HG03097 (cell line): ENCODE results near the gene PHF14.
A peak's percentile ranks its signal among the peaks of the same experiment; 100 is the strongest.

Source experiments
- ATAC-seq: cut with Tn5 transposase; IDR thresholded peaks from one replicate; pipeline ENCODE4 v1.9.1; 2021; ENCODE audit not compliant: unreplicated experiment, low FRiP score

Gene PHF14

DNA sequence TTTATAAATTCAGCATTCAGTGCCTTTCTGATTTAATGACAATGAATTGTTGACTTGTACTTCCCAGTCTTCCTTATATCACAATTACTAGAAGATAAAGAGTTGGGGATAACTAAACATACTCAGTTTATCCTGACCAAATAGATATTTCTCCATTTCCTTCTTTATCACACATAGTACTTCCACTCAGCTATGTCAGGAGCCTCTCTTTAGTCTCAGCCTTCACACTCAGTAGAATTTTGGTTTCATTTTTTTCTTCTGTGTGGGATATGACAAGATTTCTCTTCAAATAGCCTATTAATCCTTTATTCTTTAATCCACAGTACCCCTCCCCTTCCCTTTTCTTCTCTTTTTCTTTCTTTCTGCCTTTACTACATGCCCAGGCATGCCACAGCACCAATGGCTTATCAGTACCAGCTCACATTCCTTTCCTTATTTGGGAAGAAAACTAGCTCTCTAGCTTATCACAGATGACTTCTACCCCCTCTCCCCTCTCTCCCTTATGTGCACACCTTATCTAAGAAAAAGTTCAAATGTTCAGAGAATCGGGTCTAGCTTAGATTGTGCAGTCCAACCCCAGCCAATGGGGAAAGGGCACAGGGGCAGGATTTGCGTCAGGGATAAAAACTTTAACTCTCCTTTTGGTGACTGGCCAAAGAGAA, 109.0 kb downstream of the PHF14 start:
- ATAC-seq = no peak

DNA sequence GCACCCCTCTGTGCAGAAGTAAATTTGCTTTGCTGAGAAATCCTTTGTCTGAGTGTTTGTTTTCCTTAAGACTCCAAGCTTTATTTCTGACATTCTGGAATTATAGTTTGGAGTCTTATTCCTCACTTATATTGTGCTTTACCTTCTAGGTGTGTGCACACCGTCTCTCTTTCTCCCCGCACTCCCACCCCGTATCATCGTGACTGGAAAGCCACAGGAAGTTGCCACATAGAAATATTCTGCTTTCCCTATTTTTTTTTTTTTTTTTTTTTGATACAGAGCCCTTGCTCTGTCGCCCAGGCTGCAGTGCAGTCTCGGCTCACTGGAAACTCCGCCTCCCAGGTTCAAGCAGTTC, 109.5 kb downstream of the PHF14 start:
- ATAC-seq = no peak

DNA sequence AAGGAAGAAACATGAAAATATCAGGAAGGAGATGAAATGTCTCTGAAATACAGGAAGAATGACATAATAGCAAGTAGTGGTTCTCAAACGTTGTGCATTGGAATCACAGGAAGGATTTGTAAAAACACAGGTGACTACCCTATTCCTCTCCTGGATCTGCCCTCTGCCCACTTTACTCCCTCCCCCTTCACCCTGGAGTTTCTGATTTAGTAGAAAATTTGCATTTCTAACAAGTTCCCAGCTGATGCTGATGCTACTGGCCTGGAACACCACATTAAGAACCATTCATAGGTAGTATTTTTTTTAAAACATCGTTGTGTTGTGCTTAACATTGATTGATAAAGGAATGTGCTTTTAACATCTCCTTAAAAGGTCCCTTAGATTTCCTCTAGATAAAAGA, 130.9 kb downstream of the PHF14 start:
- ATAC-seq = no peak

DNA sequence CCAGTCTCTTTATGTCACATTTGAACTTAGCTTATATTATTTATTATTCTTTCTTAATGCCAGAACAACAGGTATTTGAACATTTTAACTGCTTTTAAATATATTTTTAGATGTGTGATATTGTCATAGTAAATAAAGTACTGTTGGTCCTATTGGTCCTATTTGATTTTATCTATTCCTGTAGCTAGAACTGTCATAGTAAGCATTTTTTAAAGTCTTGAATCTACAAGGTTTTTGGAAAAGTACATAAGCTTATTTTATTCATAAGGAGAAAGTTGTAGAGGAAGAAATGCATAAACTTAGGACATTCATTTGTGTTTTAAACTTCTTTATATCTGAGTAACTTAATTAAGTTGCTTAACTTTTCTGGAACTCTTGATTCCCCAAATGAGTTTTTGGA, 136.0 kb downstream of the PHF14 start:
- no peak for ATAC-seq

DNA sequence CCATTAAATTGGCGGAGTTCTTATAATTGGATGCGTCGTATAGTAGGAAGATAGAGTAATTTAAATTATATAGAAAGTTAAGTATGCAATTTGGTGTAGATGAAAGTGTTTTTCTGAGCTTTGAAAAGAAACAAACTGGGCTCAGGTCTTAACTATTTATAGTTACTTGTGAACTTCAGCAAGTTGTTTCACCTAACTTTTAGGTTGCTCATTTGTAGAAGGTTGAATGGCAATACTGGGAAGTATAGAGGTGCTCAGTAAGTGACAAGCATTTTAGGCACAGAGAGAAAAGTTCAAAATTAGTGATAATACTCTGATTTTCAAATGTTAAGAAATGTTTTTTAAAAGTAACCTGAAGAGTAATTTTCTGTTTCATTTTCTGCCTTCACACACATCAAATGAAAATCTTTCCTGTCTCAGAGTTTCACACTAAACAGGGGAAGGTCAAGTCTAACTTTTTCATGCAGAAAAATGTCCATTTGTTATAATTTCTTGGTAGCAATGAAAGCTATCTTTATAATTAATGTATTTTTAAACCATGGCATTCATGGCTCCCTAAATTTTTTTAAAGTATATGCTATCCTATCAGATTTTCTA, 146.5 kb downstream of the PHF14 start:
- ATAC-seq = peak; percentile 77

DNA sequence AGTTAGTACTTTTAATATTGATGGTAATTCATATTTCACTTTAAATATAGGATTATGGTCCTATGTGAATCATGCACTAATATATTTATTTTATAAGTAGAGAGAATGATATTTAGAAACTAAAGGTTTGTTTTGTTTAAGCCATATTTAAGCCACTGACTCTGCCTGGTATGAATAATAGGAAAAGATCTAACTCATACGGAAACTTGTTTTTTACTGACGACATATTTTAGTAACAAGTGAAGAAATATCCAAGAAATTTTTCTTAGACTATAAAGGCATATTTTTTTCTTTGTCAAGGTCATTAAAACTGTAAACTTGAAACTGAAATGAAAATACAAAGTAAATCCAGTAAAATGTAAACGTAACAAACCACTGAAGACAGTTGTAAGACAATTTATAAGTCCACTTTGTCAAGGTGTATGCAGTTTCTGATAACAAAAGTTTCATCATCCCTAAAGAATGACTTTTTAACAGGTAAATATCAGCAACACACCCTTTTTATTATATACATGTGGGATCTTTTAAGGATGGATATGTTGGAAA, 147.1 kb downstream of the PHF14 start:
- ATAC-seq = peak; percentile 16

DNA sequence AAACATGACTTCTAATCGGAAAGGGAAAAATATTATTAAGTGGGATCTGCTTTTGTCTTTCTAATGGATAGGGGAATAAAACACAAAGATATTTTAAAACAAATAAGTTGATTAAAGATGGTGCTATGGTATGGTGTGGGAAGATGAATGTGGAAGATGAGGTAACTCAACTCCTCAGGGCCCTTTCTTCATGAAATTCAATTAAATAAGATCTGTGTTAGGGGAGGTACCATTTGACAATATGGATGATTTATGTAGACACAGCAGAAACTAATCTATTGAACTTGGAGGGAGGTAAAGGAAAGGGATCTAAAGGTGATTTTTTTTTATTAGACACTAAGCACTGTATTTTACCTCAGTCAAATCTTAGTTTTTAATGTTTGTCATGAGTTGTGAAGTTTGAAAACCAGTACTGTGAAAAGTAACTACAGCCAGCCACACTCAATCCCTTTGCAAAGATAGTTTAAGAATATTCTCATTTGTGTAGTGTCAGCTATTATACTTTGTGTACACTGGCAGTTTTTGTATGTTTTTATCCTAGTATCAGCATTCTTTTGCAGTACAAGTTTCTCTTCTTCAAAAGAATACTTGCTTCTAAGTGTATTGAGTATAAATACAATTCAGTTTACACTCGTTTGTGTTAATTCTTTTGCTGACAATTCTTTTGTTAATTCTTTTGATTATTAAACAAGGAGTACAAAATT, 151.3 kb downstream of the PHF14 start:
- no peak for ATAC-seq

DNA sequence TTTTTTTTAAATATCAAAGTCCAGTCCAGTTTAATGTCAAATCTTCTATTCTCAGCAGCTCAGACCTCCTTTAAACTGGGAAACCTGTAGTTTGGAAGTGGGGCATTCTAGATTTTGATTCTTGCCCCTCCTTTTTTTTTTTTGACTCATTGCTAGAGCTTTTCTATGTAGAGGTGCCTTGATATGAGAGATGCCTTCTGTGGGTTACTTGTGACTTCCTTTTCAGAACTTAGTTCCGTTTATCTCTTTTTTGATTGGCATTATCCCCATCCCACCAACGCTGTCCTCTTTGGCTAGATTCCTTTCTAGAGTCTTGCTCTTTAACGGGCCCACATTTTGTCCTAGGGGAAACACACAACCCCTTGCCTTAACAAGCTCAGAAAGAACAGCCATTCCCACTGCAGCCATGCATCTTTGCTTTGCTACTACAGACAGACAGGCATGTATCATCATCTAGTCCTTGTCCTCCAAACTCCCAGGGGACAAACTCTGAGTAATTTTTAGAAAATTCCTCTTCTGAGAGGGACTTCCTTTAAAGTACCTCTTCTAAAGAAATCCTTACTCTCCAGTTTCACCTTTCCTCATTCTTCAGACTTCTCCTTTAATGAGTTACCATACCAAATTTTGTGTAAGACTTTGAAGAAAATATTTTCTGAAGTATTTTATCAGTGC, 153.6 kb downstream of the PHF14 start:
- ATAC-seq = no peak

DNA sequence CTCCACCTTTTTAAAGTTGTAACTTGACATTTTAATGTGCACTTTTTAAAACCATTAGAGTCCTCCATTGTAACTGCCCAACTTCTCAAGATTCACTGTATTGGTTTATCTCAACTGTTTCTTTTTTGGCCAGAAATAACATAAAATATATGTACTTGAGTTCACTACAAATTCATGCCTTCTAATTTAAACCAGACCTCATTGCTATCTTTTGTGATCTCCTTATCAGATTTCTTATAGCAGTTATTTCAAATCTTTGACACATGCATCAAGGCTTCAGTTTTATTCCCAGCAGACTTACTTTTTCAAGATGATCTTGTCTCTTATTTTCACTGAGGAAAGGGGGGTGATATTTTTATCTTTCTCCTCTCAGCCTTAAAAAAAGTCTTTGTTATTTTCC, 154.3 kb downstream of the PHF14 start:
- no peak for ATAC-seq

DNA sequence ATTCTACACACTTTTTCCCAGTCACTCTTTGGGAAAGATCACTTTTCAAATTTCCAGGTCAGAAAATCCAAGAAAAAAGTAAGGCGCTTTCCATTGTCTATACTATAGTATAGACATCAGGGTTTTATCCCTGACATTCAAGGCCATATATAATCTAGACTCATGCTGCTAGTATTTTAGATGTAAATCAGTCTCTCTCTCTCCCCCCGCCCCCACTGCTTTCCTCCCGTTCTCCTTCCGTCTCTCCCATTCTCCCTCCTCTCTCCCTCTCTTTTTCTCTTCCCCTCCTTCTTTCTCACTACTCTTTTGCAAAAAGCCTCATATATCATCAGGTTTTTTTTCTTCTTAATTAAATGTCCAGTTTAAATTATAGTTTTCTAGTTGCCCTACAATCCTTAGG, 154.8 kb downstream of the PHF14 start:
- ATAC-seq = no peak

DNA sequence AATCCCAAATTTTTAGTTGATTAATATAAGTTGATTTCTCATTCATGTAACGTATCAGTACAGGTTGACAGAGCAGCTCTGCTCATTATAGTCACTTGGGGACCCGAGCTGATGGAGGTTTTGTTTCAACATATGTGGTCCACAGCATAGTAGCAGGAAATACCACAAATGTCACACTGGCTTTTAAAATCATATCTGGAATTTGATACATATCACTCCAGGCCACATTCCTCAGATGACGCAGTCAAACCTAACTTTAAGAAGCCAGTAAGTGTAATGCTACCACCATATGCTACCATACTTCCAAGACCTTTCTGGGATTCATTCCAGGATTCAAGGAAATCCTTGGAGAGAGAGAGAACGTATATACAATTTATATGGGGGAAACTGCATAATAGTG, 156.3 kb downstream of the PHF14 start:
- ATAC-seq = no peak

DNA sequence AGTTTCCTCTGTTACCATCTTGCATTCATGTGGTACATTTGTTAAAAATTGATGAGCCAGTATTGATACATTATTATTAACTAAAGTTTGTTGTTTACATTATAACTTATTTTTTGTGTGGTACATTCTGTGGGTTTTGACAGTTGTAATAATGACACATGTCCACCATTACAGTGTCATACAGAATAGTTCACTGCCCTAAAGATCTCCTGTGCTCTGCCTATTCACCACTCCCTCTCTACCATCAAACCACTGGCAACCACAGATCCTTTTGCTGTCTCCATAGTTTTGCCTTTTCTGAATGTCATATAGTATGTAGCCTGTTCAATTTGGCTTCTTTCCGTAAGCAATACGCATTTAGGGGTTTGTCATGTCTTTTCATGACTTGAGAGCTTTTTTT, 156.9 kb downstream of the PHF14 start:
- ATAC-seq = no peak

DNA sequence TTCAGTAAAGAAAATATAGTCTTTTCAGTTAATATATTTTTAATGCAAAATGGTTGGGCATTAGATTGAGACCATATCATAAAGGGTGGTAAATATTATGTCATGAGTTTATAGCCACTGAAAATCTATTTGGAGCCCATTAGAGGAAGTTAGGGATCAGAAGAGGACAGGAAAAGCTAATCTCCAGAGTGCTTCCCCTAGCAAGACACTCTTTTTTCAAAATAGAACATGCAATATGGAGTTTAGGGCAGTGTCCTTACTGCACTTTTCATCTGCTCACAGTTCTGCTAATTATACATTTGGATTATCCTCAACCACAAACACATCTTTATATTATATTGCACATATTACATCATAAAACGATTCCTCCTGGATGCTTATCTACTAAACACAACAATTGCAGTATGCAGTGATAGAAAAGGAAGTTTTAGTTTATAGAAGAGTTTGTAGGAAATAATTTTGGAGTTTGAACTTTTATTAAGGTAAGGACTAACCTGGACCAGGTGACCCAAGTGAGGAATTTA, 159.8 kb downstream of the PHF14 start:
- ATAC-seq = no peak

DNA sequence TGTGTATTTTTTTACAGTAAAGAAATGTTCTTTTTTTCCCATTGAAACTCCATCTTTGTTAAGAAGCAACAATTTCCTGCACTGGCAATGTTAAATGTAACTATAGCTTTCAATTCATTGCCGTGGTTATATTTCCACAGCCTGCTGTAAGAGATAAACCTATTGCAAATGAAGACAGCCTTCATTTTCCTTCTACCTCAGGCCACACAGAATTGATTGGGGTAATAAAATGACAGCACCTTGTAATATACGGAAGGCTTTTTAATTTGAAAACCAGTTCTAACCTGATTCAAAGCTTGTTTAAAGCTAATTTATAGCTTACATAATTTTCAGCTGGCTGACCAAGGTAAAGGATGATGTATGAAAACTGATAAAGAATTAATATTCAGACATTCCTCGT, 161.9 kb downstream of the PHF14 start:
- ATAC-seq = no peak

DNA sequence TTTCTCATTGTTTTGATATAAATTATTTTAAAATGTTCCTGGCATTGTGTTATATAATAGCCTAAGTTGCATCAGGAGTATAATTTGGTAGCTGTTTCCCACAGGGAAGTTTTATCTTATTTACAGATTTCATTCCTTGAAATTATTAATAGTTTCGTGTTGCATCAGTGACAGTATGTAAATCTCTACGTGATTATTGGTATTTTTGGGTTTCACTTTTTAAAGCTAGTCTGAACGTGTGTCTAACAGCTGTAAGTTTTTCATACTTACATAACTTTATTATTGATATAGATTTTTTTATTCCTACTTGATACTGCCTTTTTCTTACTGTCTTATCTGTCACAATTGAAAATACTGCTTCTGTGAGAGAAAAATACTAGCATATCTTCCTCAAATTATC, 167.9 kb downstream of the PHF14 start:
- ATAC-seq = no peak

DNA sequence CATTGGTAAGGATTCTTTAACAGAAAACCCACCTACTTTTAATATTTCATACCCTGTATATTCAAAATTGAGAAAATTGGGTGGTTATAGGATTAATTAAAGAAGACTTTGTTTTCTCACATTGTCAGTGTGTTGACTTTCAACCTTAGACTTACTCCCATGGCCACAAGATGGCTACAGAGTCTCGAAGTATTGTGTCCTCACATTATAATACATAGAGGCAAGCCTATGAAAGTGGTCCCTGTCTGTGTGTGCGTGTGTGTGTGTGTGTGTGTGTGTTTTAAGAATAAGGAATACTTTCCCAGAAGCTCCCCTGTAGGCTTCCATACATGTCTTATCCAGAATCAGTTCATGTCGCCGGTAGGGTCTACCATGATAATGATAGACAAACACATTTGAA, 180.0 kb downstream of the PHF14 start:
- no peak for ATAC-seq

DNA sequence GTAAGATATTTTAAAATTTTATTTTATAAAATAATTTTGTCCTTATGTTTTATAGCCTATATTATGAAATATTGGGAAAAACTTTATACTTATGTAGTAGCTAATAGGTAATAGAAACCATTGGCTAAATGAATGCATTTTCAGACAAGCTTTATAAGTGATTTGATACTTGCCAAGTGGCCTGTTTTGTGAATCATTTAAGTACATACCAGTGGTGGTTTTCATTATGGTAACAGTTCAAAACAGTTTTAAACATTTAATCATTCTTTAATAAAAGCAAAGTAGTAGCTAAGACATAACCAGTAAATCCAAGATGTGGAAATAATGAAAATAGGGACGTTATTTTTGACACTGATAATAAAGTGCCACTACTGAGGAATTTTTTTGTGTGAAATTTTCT, 182.2 kb downstream of the PHF14 start:
- no peak for ATAC-seq

DNA sequence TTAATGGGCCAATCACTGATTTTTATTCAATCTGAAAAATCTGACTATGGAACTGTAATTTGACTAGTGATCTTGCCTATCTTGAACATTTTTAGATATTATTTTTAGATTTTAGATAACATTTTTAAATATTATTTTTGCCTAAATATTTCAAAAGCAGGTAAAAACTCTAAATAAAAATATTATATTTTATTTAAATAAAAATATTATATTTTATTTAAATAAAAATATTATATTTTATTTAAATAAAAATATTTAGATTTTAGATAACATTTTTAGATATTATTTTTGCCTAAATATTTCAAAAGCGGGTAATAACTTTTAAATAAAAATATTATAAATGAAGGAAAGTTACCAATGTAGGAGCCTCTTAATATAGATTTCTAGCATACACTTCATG, 187.8 kb downstream of the PHF14 start:
- no peak for ATAC-seq

DNA sequence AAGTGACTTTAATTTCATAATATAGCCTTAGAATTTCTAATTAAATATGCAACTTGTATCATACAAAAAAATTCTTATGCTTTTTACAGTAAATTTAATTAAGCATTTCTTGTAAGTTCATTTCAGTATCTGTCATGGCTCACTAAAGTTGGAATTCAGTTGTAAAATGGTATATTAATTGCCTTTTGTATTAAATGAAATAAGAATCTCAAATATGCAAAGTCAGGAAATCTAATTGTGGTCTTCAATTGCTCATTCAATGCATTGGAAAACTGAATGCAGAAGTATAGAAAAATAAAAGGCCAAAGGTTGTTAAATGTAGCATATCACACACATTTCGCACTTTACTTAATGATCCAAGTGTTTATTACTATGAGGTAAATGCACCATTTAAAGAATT, 189.5 kb downstream of the PHF14 start:
- no peak for ATAC-seq

DNA sequence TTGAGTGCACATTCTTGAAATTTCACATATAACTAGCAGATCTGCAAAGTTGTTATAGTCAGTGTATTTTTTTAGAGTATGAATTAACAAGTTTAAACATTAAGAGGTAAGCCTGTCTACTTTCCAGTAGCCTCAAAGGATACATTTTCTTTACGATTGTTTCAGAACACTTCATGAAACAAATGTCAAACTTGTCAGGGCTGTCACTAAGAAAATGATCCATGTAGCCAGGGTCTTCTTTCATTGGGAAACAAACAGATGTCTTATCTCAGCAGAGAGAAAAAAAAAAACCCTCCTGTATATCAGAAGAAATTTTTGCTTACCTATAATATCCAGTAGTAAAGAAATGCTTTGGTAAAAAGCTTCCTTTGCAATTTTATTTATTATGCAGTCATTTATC, 192.4 kb downstream of the PHF14 start:
- no peak for ATAC-seq

DNA sequence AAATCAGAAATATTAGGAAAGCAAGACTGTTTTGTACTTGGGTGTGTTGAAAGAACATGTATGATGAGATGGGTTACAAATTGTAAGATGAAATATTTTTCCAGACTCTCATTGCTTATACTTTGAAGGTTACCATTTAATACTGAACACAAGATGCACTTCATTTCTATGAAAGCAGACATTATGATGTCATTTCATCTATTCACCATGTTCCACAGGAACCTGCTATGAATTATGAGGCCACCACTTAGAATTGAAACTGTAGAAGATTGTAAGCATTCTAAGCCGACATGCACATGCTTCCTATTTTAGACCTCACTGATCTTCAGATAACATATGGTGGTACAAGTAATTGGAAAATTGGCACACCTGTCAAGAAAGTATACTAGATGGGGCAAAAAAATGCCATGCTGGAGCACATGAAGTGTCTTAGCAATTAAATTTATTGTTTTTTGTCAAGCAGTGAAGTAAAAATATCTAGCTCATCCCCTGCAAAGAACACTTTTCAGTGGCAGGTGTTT, 195.0 kb downstream of the PHF14 start:
- no peak for ATAC-seq
